Fibroblast of the aortic adventitia (primary cell): Measurements from ENCODE around the gene FBXL17. TPM values are rescaled to one million over a fixed set of nuclear protein-coding genes. Genes with fewer than 3 reads are reported as not detected.

Source experiments
- DNase-seq: peaks from one replicate; pipeline ENCODE4 v3.0.0-alpha.2; 2010; ENCODE audit warnings: low read depth
- H3K4me3 ChIP-seq: 2 replicates; pipeline ENCODE4 v1.5.1; 2011; ENCODE audit warnings: low read depth, mild to moderate bottlenecking, control low read depth, low read length, moderate library complexity
- CTCF ChIP-seq: IDR thresholded peaks from 2 replicates; pipeline ENCODE4 v1.5.1; 2011; ENCODE audit warnings: mild to moderate bottlenecking, low read length, control low read depth, inconsistent platforms; ENCODE audit not compliant: insufficient read depth
- total RNA-seq: library from RNA; depleted of rRNA; stranded (reverse); fragments of >200 nt; gene quantifications from 2 replicates; pipeline ENCODE4 v1.2.3, GENCODE V29; 2012; ENCODE audit warnings: low replicate concordance

Gene FBXL17
- total RNA-seq, result 8.3 and 19.7 TPM in 2 replicates

GRCh38 chr5:108381954-108382783 lies at the start of gene FBXL17:
FBXL17 (minus strand) TSS chr5:108382098.
- no peak for TF ChIP-seq CTCF
- peak within 1 kb of the TSS; percentile 85 for H3K4me3 ChIP-seq
- DNase-seq, result peak; percentile 89

- DNase-seq, result no peak
- H3K4me3 ChIP-seq, result no peak overlapping the region
- TF ChIP-seq CTCF, result no peak
These were observed 49.2 kb upstream of the FBXL17 start for GRCh38 chr5:108430931-108431608.

GRCh38 chr5:108421713-108422112 lies 39.8 kb upstream of the FBXL17 start:
- TF ChIP-seq CTCF, result no peak
- no peak for DNase-seq
- H3K4me3 ChIP-seq, result no peak overlapping the region

- no peak for DNase-seq
- no peak for TF ChIP-seq CTCF
- H3K4me3 ChIP-seq, result no peak overlapping the region
These were observed 38.9 kb upstream of the FBXL17 start for GRCh38 chr5:108420755-108421154.

GRCh38 chr5:108420158-108420557 lies 38.3 kb upstream of the FBXL17 start:
- H3K4me3 ChIP-seq, result no peak overlapping the region
- no peak for TF ChIP-seq CTCF
- DNase-seq, result no peak

GRCh38 chr5:108418197-108418596 lies 36.3 kb upstream of the FBXL17 start:
- no peak for DNase-seq
- no peak for TF ChIP-seq CTCF
- no peak overlapping the region for H3K4me3 ChIP-seq
